Measurements from ENCODE around the gene PTPRN.

The PTPRN gene

DNA sequence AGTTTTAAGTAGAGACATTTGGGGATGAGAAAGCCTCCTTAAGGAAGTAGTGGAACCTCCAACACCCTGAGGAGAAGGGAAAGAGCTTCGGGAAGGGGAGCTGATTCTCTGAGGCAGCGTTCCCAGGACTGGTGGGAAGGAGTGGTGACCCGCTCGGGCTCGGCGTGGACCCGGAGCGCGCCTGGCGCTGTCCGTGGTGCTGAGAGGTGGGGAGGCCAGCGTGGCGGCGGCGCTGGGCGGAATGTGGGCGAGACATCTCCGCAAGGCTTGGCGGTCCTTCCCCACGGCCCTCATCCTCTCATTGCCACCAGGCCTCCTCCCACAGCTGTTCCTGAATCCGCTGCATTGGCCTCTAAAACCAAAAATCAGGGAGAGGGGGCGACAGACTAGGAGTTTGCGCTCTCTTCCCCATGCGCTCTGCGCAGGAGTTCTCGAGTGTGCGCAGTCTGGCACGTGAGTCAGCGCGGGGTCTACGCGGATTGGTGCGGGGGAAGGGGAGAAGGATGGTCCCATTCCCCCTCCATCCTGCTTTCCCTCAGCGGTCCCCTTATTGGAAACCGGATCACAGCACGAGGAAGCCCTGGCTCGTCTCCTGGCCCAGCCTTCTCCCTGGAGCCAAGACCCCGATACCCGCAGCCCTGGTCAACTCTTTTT, 22.5 kb upstream of the PTPRN start:
- no peaks in the 10 kb centered on the region for H3K27me3 ChIP-seq (ENCODE audit: insufficient read depth, low read length, poor library complexity, severe bottlenecking)
- H2AFZ ChIP-seq (ENCODE audit: low read length) = no peak overlapping the region
- H3K4me3 ChIP-seq (ENCODE audit: low read length, poor library complexity, severe bottlenecking) = no peak overlapping the region

DNA sequence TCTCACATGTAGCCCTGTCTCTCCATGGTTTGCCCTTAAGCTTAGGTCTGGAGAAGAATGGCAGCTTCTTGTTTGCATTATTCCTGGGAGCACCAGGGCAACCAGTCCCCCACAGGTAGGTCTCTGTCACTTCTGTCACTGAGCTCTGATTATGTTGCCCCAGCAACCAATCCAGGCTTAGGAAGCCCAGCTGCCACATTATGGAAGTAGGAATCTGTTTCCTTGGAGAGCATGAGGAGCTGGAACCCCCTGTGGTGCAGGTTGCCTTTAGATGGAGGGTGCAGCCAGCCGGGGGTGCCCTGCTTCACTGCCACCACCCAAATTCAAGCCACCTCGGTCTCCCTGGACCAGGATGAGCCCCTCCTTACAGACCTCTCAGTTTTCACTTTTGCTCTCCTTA, 18.5 kb upstream of the PTPRN start:
- H2AFZ ChIP-seq (ENCODE audit: low read length) = no peak overlapping the region
- H3K79me2 ChIP-seq (ENCODE audit: insufficient read depth, low read length) = no peaks in the 10 kb centered on the region
- no peaks in the 10 kb centered on the region for H4K20me1 ChIP-seq (ENCODE audit: insufficient read depth, low read length, poor library complexity, severe bottlenecking)
- TF ChIP-seq CTCF (conservative IDR thresholded peaks at IDR 0.05; ENCODE audit: low read length) = no peak
- TF ChIP-seq EZH2phosphoT487 (IDR thresholded peaks at IDR 0.05; ENCODE audit: borderline replicate concordance) = no peak
- no peaks in the 10 kb centered on the region for H3K36me3 ChIP-seq (ENCODE audit: insufficient read depth, low read length)
- H3K4me1 ChIP-seq (ENCODE audit: insufficient read depth, low read length, poor library complexity, severe bottlenecking) = no peaks in the 10 kb centered on the region
- H3K4me2 ChIP-seq (ENCODE audit: low read depth, low read length, poor library complexity, severe bottlenecking) = no peak overlapping the region
- H3F3A ChIP-seq (ENCODE audit: low read depth) = no peaks in the 10 kb centered on the region
- H3K4me3 ChIP-seq (ENCODE audit: low read length, poor library complexity, severe bottlenecking) = no peak overlapping the region
- H3K9ac ChIP-seq (ENCODE audit: low read depth, low read length, poor library complexity, severe bottlenecking) = no peak overlapping the region
- H3K9me2 ChIP-seq (replicated peaks; ENCODE audit: low read depth, low read length) = no peaks in the 10 kb centered on the region
- no peaks in the 10 kb centered on the region for H3K27me3 ChIP-seq (ENCODE audit: insufficient read depth, low read length, poor library complexity, severe bottlenecking)
- no peaks in the 10 kb centered on the region for H3K9me3 ChIP-seq (ENCODE audit: insufficient read depth, low read depth, low read length)

More for the DNA sequence above, 22.5 kb upstream of the PTPRN start:
- Histone ChIP-seq H3K79me2 (ENCODE audit: insufficient read depth, low read length) (no peaks in the 10 kb centered on the region), H3K4me2 (ENCODE audit: low read depth, low read length, poor library complexity, severe bottlenecking) (no peak overlapping the region), H4K20me1 (ENCODE audit: insufficient read depth, low read length, poor library complexity, severe bottlenecking) (no peaks in the 10 kb centered on the region), H3K4me1 (ENCODE audit: insufficient read depth, low read length, poor library complexity, severe bottlenecking) (no peaks in the 10 kb centered on the region), H3K36me3 (ENCODE audit: insufficient read depth, low read length) (no peaks in the 10 kb centered on the region), H3K9me2 (replicated peaks; ENCODE audit: low read depth, low read length) (no peaks in the 10 kb centered on the region), H3F3A (ENCODE audit: low read depth) (no peaks in the 10 kb centered on the region), H3K9me3 (ENCODE audit: insufficient read depth, low read depth, low read length) (no peaks in the 10 kb centered on the region), H3K9ac (ENCODE audit: low read depth, low read length, poor library complexity, severe bottlenecking) (no peak overlapping the region)
- TF ChIP-seq EZH2phosphoT487 (IDR thresholded peaks at IDR 0.05; ENCODE audit: borderline replicate concordance) (no peak), CTCF (conservative IDR thresholded peaks at IDR 0.05; ENCODE audit: low read length) (no peak)

DNA sequence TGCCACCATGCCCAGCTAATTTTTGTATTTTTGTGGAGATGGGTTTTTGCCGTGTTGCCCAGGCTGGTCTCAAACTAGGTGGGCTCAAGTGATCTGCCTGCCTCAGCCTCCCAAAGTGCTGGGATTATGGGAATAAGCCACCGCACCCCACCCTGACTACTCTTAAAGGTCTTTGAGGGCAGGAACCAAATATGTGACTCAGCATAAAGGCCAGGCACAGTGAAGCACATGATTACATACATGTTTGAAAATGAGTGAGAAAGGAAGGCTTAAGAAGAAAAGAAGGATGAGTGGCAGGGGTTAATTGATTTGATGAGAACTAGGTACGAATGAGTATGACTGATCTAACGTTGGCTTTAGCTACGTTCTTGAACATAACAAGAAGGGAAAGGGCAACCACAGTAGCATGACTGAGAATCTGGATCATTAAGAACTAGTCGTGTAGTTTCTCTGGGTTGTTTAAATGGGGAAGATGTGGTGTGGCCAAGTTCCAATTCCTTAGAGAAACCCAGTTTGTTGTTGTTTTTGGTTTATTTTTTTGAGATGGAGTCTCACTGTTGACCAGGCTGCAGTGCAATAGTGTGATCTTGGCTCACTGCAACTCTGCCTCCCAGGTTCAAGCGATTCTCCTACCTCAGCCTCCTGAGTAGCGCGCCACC, 16.6 kb upstream of the PTPRN start:
- no peaks in the 10 kb centered on the region for H3K27me3 ChIP-seq (ENCODE audit: insufficient read depth, low read length, poor library complexity, severe bottlenecking)
- H3K9ac ChIP-seq (ENCODE audit: low read depth, low read length, poor library complexity, severe bottlenecking) = no peak overlapping the region
- H3K4me1 ChIP-seq (ENCODE audit: insufficient read depth, low read length, poor library complexity, severe bottlenecking) = peaks cover 5% of the 10 kb centered on the region
- no peaks in the 10 kb centered on the region for H3K9me2 ChIP-seq (replicated peaks; ENCODE audit: low read depth, low read length)
- H3K79me2 ChIP-seq (ENCODE audit: insufficient read depth, low read length) = no peaks in the 10 kb centered on the region
- TF ChIP-seq EZH2phosphoT487 (IDR thresholded peaks at IDR 0.05; ENCODE audit: borderline replicate concordance) = no peak
- TF ChIP-seq CTCF (conservative IDR thresholded peaks at IDR 0.05; ENCODE audit: low read length) = no peak
- no peak overlapping the region for H3K4me2 ChIP-seq (ENCODE audit: low read depth, low read length, poor library complexity, severe bottlenecking)
- H4K20me1 ChIP-seq (ENCODE audit: insufficient read depth, low read length, poor library complexity, severe bottlenecking) = no peaks in the 10 kb centered on the region
- no peaks in the 10 kb centered on the region for H3F3A ChIP-seq (ENCODE audit: low read depth)
- no peaks in the 10 kb centered on the region for H3K9me3 ChIP-seq (ENCODE audit: insufficient read depth, low read depth, low read length)
- H3K36me3 ChIP-seq (ENCODE audit: insufficient read depth, low read length) = no peaks in the 10 kb centered on the region
- no peak overlapping the region for H3K4me3 ChIP-seq (ENCODE audit: low read length, poor library complexity, severe bottlenecking)
- no peak overlapping the region for H2AFZ ChIP-seq (ENCODE audit: low read length)
